AG04449 (cell line): ENCODE results near the gene TSPY9.
"Not testable (repeated sequence)": the region's sequence is repeated elsewhere in the genome, so short reads cannot be mapped to it uniquely, and the experiment has no call there.

Source experiments
- CTCF ChIA-PET: fragments of 350-600 bp; formaldehyde crosslinking; extraction: SDS; loops from one replicate; lab custom pipeline; 2021; ENCODE audit warnings: antibody characterized with exemption; lab: Yijun Ruan, JAX
- POLR2A ChIA-PET: fragments of 400-600, 350-600 bp; formaldehyde crosslinking; extraction: SDS; loops from one replicate; lab custom pipeline; 2020; ENCODE audit warnings: antibody characterized with exemption, inconsistent platforms; lab: Yijun Ruan, JAX
- DNase-seq: peaks from one replicate; pipeline ENCODE4 v3.0.0-alpha.2; 2010; ENCODE audit warnings: low read depth, low spot score
- H3K4me3 ChIP-seq: 2 replicates; pipeline ENCODE4 v1.5.1; 2011; ENCODE audit warnings: low read depth, mild to moderate bottlenecking, control low read depth, low read length

The TSPY9 gene, protein sequence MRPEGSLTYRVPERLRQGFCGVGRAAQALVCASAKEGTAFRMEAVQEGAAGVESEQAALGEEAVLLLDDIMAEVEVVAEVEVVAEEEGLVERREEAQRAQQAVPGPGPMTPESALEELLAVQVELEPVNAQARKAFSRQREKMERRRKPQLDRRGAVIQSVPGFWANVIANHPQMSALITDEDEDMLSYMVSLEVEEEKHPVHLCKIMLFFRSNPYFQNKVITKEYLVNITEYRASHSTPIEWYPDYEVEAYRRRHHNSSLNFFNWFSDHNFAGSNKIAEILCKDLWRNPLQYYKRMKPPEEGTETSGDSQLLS

GRCh38 chrY:9486967-9487366 lies at the start of gene TSPY9:
TSS of gene TSPY9 (plus strand) at chrY:9487267. CDS start at chrY:9487313, 46 bp downstream.
- H3K4me3 ChIP-seq, POLR2A ChIA-PET, CTCF ChIA-PET, DNase-seq: not testable (repeated sequence)

GRCh38 chrY:9466655-9467054 lies 20.4 kb upstream of the TSPY9 start, which contains the start of gene TSPY1:
TSS of gene TSPY1 (plus strand) at chrY:9466955. CDS start at chrY:9467001, 46 bp downstream.
- CTCF ChIA-PET = not testable (repeated sequence)

DNA sequence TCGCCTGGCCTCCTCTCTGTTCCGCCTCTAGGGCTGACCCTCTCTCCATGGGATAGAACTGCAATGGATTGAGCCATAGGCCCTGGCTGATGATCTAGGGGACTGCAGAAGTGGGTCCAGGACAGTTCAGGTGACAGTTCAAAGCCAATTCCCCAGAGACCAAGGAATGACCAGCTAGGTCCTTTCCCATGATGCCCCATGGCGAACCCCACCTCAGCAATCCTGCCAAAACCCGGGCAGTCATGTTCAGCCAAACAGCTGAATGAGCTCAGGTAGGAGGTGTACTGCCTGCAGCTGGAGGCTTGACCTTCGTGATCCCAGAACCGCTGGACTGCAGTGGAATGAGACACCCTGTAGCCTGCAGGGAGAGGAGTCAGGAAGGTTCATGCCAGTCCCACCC lies 17.3 kb downstream of the TSPY9 start:
- DNase-seq, CTCF ChIA-PET, H3K4me3 ChIP-seq, POLR2A ChIA-PET: not testable (repeated sequence)

More at GRCh38 chrY:9466655-9467054, 20.4 kb upstream of the TSPY9 start, which contains the start of gene TSPY1:
- H3K4me3 ChIP-seq, DNase-seq, POLR2A ChIA-PET: not testable (repeated sequence)

- H3K4me3 ChIP-seq, POLR2A ChIA-PET, CTCF ChIA-PET, DNase-seq: not testable (repeated sequence)
Observed at GRCh38 chrY:9516287-9516686, 29.2 kb downstream of the TSPY9 start.

GRCh38 chrY:9527580-9527979 lies 40.5 kb downstream of the TSPY9 start, which contains the start of gene TSPY10:
TSS of gene TSPY10 (plus strand) at chrY:9527880. CDS start at chrY:9527926, 46 bp downstream.
- DNase-seq, H3K4me3 ChIP-seq, CTCF ChIA-PET, POLR2A ChIA-PET: not testable (repeated sequence)
